C4-2B (cell line): ENCODE measurements around the gene PARK7.

Source experiments
- H3K27ac ChIP-seq: fragments of 450-650 bp; 2 replicates; pipeline ENCODE4 v1.5.1; 2017
- CTCF ChIP-seq: fragments of 450-650 bp; conservative IDR thresholded peaks from 2 replicates; pipeline ENCODE4 v1.5.1; 2017; ENCODE audit warnings: mild to moderate bottlenecking
- ZFX ChIP-seq: fragments of 450-650 bp; IDR thresholded peaks from 2 replicates; pipeline ENCODE4 v1.6.1; 2017

Gene PARK7

GRCh38 chr1:8033322-8033721 is 71.8 kb downstream of the PARK7 start:
- no peak overlapping the region for H3K27ac ChIP-seq
- TF ChIP-seq ZFX (no peak), CTCF (no peak)
